ENCODE results near the gene N4BP3. TPM values are rescaled to one million over a fixed set of nuclear protein-coding genes. Genes with fewer than 3 reads are reported as not detected.
"Not testable (repeated sequence)": the region's sequence is repeated elsewhere in the genome, so short reads cannot be mapped to it uniquely, and the experiment has no call there.

N4BP3 gene
- total RNA-seq, 4 donors from 2014 or later = 0.55 to 2.6 (median 1.2) TPM

DNA sequence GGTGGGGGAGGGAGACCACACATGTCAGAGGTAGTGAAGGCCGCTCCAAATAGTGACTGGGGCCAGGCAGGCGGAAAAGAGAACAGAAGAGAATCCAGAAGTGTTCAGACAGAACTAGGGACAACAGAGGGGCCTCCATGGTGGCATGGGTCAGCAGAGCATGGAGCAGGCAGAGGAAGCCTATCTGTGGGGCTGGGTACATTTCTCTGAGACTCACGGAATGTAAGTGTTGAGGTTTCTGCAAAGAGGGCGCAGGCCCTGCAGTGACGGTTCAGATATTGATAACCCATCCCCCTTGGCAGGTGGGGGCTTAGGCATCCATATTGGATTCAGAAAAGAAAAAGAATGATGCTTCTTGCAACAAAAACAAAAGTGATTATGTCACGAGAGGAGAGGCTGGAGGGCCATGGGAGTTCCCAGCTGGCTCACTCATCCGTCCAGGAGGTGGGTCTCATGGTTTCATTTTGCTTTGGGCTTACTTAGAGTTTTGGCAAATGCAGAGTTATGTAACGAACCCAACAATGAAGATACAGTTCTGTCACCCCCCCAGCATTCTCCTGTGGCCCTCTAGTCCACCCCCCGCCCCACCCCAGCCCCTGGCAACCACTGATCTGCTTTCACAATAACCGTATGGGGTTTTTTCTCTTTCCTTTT is 12.0 kb downstream of the N4BP3 start:
- Histone ChIP-seq H3K27me3 (no peaks in the 10 kb centered on the region), H3K4me3 (no peak overlapping the region), H3K9me3 (no peaks in the 10 kb centered on the region), H3K36me3 (no peaks in the 10 kb centered on the region), H3K4me1 (peaks cover 11 to 37% (median 18%) of the 10 kb centered on the region in 4 donors), H3K27ac (no peak overlapping the region)
- 81% methylated on average over 10 of the region's 10 CpGs for WGBS, 2 donors (ENCODE audit: low coverage in 1 of 2)
- in situ Hi-C loops (cut with MboI; ENCODE audit: low pct_ligation_motif_present in 1 of 4, low pct_unique_long_range_greater_than_20kb in 1 of 4, low sequenced_read_pairs in 3 of 4) (no loop called here), intact Hi-C loops (cut with DNase I; ENCODE audit: low total_unique reads) (no loop called here)
- TF ChIP-seq POLR2AphosphoS5 (IDR thresholded peaks at IDR 0.05) (no peak), POLR2A (IDR thresholded peaks at IDR 0.05) (no peak), CTCF (IDR thresholded peaks at IDR 0.05) (no peak), EP300 (IDR thresholded peaks at IDR 0.05; ENCODE audit: low read depth) (no peak)
- DNase-seq = no peak

DNA sequence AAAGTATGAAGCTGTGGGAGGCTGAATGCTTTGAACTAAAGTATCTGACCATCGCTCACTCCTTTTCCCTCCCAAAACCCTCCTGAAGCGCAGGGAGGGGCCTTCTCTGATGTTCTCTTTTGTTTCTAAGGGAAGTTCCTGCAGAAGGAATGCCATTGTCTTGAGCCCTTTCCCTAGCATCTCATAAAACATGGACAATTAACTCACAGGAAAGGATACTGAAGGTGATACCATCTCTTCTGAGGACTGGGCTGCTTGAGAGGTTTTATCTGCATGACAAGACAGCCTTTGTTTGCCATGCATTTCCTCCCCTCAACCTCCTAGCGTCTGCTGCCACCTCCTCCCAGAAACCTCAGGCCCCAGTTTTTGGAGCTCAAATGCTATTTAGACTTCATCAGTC is 13.2 kb downstream of the N4BP3 start:
- no peak overlapping the region for H3K4me3 ChIP-seq
- in situ Hi-C loops (cut with MboI; ENCODE audit: low pct_ligation_motif_present in 1 of 4, low pct_unique_long_range_greater_than_20kb in 1 of 4, low sequenced_read_pairs in 3 of 4) (no loop called here), intact Hi-C loops (cut with DNase I; ENCODE audit: low total_unique reads) (no loop called here)
- WGBS, 2 donors (ENCODE audit: low coverage in 1 of 2) = 84 to 87% methylated on average over 2 to 3 of the region's 3 CpGs
- no peak for DNase-seq
- no peaks in the 10 kb centered on the region for H3K27me3 ChIP-seq
- TF ChIP-seq POLR2A (IDR thresholded peaks at IDR 0.05) = no peak
- TF ChIP-seq POLR2AphosphoS5 (IDR thresholded peaks at IDR 0.05) = no peak
- TF ChIP-seq CTCF (IDR thresholded peaks at IDR 0.05) = no peak
- no peak for TF ChIP-seq EP300 (IDR thresholded peaks at IDR 0.05; ENCODE audit: low read depth)
- H3K9me3 ChIP-seq = no peaks in the 10 kb centered on the region
- H3K4me1 ChIP-seq = peaks cover 7 to 30% (median 12%) of the 10 kb centered on the region in 4 donors
- H3K27ac ChIP-seq = no peak overlapping the region
- H3K36me3 ChIP-seq = no peaks in the 10 kb centered on the region

DNA sequence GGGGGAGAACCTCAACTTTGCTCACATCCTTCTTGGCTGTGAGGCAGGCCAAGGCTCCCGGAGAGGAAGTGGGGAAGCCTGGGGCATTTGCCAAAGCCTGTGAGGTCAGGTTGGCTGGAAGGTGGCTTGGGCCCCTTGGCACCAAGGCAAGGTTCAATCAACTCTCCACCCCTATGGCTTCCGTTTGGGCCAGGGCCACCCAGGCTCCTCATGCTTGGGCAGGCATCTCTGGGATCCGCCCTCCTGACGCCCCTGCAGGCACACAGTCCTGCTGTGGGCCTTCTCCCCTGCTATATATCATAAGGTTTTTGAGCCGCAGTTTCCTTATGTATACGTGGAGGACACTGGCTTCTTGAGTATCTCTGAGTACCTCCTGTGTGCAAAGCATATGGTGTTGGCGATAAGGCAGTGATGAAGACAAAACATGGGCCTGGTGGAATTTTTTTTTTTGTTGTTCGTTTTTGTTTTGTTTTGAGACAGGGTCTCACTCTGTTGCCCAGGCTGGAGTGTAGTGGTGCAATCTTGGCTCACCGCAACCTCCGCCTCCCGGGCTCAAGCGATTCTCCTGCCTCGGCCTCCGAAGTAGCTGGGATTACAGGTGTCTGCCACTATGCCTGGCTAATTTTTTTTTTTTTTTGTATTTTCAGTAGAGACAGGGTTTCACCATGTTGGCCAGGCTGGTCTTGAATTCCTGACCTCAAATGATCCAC is 14.1 kb downstream of the N4BP3 start:
- WGBS, 2 donors (ENCODE audit: low coverage in 1 of 2) = 90% methylated on average over 13 of the region's 14 CpGs; no CpG with 5 or more reads in 1 of the 2 donors
- H3K9me3 ChIP-seq; H3K27ac ChIP-seq; H3K4me3 ChIP-seq; intact Hi-C loops (cut with DNase I; ENCODE audit: low total_unique reads); H3K36me3 ChIP-seq; in situ Hi-C loops (cut with MboI; ENCODE audit: low pct_ligation_motif_present in 1 of 4, low pct_unique_long_range_greater_than_20kb in 1 of 4, low sequenced_read_pairs in 3 of 4); H3K27me3 ChIP-seq; DNase-seq: not testable (repeated sequence)
- H3K4me1 ChIP-seq = peaks cover 0 to 30% (median 12%) of the 10 kb centered on the region in 4 donors

DNA sequence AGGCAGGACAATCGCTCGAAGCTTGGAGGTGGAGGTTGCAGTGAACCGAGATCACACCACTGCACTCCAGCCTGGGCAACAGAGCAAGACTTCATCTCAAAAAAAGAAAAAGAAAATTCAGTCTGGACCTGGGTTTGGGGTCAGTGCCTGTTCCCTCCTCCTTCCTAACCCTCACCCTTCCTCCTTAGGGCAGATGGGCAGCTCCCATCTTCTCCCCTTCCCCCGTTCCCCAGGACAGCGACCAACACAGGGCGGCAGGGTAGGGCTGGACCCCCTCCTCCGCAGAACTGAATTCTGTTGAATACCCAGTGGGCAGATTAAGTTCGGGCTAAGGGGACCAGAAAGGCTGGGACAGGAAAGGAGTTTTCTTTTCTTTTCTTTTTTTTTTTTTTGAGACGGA is 16.0 kb downstream of the N4BP3 start:
- Histone ChIP-seq H3K36me3 (no peaks in the 10 kb centered on the region), H3K27ac (no peak overlapping the region), H3K9me3 (no peaks in the 10 kb centered on the region), H3K4me1 (peaks cover 0 to 21% (median 12%) of the 10 kb centered on the region in 4 donors), H3K4me3 (no peak overlapping the region), H3K27me3 (no peaks in the 10 kb centered on the region)
- TF ChIP-seq POLR2A (IDR thresholded peaks at IDR 0.05) (no peak), CTCF (IDR thresholded peaks at IDR 0.05) (no peak), EP300 (IDR thresholded peaks at IDR 0.05; ENCODE audit: low read depth) (no peak), POLR2AphosphoS5 (IDR thresholded peaks at IDR 0.05) (no peak)
- intact Hi-C loops (cut with DNase I; ENCODE audit: low total_unique reads) = no loop called here
- 93 to 100% methylated on average over 1 to 9 of the region's 9 CpGs for whole genome bisulfite sequencing, 2 donors (ENCODE audit: low coverage in 1 of 2)
- DNase-seq = no peak
- in situ Hi-C loops (cut with MboI; ENCODE audit: low pct_ligation_motif_present in 1 of 4, low pct_unique_long_range_greater_than_20kb in 1 of 4, low sequenced_read_pairs in 3 of 4) = no loop called here

DNA sequence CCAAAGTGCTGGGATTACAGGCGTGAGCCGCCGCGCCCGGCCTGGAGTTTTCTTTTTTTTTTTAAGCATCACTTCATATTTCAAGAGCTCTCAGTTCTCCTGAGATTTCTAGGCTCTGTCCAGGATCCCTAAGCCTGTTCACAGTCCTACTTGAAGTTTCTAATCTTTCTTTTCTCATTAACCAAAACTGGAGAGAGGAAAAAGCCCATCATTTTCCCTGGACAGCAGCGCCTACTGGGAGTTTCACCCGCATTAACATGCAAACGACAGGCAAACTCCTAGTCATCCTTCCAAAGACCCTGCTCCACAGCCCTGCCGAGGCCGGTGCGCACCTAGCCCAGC is 16.9 kb downstream of the N4BP3 start:
- in situ Hi-C loops (cut with MboI; ENCODE audit: low pct_ligation_motif_present in 1 of 4, low pct_unique_long_range_greater_than_20kb in 1 of 4, low sequenced_read_pairs in 3 of 4) = not testable (repeated sequence)
- peak overlapping the region; percentile 93 to 100 (median 98) for H3K27ac ChIP-seq

More for the DNA sequence above, 16.9 kb downstream of the N4BP3 start:
- H3K36me3 ChIP-seq; intact Hi-C loops (cut with DNase I; ENCODE audit: low total_unique reads); H3K27me3 ChIP-seq; DNase-seq; H3K9me3 ChIP-seq: not testable (repeated sequence)
- peaks cover 0 to 19% (median 12%) of the 10 kb centered on the region in 4 donors for H3K4me1 ChIP-seq
- WGBS, 2 donors (ENCODE audit: low coverage in 1 of 2) = 10 to 13% methylated on average over 2 to 11 of the region's 11 CpGs
- H3K4me3 ChIP-seq = peak overlapping the region; percentile 90 to 97 (median 92)

Measured in transverse colon (tissue), 4 donors.